Gastrocnemius medialis (tissue), 4 donors: ENCODE data around the gene TSPYL2.

Experiments used
- POLR2A ChIP-seq, 2 donors: fragments of 450-650 bp; IDR thresholded peaks; one replicate each; pipeline ENCODE4 v1.6.1; 2017; ENCODE audit warnings: antibody characterized with exemption in 2 of 2, mild to moderate bottlenecking in 2 of 2, moderate library complexity in 2 of 2
- TF ChIP-seq, protein P1 (sequence below), 5 experiments: fragments of 450-650 bp in 3 of 5; fragments of 200-600 bp in 2 of 5; sonication (generic) in 2 of 5; IDR thresholded peaks in 4 of 5; conservative IDR thresholded peaks in 1 of 5; 1 replicate in 4 of 5; 2 replicates in 1 of 5; pipeline ENCODE4 v1.5.1; 2016 to 2019; ENCODE audit warnings: antibody characterized with exemption in 5 of 5, mild to moderate bottlenecking in 3 of 5, moderate library complexity in 3 of 5

DNA sequence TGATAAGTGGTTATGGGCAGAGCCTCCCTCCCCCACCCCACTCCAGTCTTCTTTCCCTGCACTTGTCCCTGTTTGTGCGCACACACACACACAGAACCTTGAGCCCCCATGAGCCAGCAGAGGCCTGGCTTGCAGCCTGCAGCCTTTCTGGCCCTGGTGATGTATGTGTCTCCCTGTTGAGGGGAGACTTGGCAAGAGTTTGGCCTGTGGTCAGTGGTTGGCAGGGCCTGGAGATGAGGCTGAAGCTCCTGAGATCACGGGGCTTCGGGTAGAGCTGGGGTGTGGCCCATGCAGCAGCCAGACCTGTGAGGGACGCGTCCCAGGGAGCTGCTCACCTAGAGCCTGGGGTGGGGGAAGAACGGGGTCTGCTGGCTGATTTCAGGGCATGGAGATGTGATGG lies 31.3 kb upstream of the TSPYL2 start:
- TF ChIP-seq, protein P1, sequence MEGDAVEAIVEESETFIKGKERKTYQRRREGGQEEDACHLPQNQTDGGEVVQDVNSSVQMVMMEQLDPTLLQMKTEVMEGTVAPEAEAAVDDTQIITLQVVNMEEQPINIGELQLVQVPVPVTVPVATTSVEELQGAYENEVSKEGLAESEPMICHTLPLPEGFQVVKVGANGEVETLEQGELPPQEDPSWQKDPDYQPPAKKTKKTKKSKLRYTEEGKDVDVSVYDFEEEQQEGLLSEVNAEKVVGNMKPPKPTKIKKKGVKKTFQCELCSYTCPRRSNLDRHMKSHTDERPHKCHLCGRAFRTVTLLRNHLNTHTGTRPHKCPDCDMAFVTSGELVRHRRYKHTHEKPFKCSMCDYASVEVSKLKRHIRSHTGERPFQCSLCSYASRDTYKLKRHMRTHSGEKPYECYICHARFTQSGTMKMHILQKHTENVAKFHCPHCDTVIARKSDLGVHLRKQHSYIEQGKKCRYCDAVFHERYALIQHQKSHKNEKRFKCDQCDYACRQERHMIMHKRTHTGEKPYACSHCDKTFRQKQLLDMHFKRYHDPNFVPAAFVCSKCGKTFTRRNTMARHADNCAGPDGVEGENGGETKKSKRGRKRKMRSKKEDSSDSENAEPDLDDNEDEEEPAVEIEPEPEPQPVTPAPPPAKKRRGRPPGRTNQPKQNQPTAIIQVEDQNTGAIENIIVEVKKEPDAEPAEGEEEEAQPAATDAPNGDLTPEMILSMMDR (IDR thresholded peaks at IDR 0.05 in 4 of 5, conservative IDR thresholded peaks at IDR 0.05 in 1 of 5), result no peak
- TF ChIP-seq POLR2A (IDR thresholded peaks at IDR 0.05), result no peak
